GM21529 (cell line): ENCODE results near the gene CTDNEP1.
A peak's percentile ranks its signal among the peaks of the same experiment; 100 is the strongest.

Experiments used
- ATAC-seq: cut with Tn5 transposase; IDR thresholded peaks from one replicate; pipeline ENCODE4 v1.9.1; 2021; ENCODE audit not compliant: unreplicated experiment

CTDNEP1 gene

DNA sequence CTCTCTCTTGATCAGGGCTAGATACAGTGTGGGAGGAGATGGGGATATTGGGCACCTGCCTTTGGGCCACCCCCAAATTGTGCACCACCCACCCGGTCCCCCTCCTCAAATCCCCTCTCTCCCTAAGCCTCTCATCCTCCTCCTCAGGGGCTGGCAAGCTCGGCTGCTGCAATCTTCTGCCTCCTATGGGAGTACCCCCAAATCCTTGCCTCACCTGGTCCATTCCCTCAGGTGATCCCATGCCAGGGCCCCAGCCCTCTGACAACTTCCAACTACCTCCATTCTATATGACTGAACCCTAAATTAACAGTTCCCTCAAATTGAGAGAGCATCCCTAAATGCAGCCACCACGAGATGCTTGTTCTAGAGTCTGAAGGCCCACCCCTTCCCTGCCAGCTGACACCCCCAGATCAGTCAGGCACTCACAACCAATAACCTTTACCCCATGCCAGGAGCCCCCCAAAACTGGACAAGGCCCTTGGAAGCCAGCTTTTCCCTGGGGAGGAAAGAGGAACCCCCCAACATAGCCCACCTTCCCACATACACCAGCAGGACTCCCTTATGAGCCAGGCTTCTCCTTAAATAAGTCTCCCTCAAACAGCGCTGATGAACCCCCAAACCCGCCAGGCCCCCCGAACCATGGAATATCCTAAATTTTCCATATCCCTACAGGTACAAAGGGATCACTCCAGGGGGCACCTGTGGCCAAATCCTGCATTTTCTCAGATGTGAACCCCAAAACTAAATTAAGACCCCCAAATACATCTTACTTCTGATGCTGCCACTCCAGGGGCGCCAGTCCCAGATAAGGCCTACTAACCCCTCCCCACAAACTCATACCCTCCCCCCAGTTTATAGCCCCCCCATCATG lies 35.1 kb downstream of the CTDNEP1 start:
- ATAC-seq = no peak

DNA sequence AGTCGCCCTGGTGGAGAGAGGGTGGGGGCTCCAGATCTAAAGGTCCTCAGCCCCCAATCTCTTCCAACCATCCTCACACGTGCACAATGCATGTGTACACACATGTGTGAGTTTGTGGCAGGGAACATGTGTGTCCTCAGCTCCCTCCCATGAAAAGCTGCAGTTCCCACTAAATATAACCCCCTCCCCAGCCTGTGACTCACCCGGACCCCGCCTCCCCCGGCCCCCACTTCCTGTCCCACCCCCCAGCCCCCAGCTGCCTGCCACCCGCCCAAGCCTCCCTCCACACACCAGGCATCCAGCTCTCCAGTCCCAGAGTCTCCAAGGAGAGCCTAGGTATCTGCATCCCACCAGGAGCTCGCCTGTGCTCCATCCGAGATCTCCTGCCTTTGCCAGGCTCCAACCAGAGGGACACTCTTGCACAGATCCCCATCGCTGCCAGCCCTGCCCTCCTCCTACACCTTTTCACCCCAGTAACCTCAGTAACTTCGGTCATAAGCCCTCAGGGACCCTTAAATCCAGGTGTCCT lies 35.8 kb downstream of the CTDNEP1 start:
- no peak for ATAC-seq

DNA sequence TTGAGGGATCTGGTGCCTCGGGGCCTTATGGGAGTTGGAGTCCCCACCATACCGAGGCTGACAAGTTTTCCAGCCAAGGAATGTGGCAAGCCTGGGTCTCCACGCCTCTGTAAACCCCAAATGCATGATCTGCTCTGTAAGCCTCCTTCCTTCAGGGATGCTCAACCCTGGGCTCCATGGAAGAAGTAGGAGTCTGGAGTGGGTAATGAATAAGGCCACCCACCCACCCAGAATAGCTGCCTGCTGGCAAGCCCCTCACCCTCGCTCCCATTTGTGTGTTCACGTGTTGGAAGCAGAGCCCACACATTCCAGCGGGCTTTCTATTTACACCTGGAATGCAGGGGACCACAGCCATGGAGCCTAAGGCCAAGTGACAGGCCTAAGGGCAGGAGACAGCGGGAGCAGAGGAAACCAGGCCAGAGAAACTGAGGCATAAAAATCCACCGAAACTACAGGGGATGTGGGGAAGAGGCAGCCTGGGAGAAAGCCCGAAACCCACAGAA lies 36.3 kb downstream of the CTDNEP1 start:
- no peak for ATAC-seq

DNA sequence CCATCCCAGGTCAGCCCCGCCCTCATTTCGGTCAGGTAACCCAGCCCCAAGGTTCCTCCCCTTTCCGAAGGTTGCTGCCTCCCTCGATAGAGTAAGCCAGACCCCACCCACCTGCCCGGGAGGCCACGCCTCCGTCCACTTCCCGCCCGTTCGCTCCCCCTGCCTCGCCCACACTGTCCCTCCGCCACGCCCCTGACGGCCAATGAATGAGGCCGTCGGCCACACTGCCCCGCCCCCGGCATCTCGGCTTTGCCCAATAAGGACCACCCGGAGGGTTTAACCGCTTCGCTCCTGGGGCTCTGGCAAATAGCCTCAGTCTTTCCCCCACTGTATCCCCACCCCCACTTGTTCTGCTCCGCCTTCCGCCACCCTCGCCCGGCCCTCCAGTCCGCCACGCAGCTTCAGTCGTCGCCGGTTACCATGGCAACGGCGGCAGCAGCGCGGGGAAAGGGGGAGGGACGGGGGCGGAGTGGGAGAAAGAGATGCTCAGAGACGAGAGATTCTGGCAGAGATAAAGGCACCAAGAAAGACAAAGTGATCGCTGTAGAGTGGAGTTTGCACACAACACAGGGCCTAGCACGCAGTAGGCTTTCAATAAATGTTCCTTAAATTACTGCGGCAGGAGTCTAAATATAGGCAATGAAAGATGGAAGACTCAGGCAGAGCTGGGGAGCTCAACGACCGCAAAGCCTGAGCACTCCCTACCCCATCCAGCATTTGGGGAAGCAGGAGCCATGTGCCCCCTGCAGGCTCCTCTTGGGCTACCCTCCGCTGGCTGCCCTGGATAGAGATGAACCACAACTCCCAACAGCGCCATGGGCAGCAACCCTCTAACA lies 37.0 kb downstream of the CTDNEP1 start:
- ATAC-seq = peak; percentile 74

DNA sequence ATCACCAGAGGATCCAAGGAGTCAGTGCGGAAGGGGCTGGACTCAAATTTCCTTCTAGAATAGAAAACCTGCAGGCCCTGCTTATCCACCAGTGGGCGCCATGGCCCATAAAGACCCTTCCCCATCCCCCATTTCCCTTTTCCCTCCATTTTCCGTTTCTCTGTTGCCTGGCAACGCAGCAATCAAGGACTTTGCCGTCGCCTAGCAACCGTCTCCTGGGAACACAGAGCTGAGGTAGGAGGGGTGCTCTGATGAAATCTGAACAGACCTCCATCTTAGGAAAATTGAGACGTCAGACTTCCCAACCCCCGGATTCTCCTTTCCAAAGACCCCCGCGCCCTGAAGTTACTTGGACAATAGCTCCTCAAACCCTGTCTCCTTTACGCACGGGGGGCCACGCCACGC lies 37.6 kb downstream of the CTDNEP1 start:
- ATAC-seq = no peak

DNA sequence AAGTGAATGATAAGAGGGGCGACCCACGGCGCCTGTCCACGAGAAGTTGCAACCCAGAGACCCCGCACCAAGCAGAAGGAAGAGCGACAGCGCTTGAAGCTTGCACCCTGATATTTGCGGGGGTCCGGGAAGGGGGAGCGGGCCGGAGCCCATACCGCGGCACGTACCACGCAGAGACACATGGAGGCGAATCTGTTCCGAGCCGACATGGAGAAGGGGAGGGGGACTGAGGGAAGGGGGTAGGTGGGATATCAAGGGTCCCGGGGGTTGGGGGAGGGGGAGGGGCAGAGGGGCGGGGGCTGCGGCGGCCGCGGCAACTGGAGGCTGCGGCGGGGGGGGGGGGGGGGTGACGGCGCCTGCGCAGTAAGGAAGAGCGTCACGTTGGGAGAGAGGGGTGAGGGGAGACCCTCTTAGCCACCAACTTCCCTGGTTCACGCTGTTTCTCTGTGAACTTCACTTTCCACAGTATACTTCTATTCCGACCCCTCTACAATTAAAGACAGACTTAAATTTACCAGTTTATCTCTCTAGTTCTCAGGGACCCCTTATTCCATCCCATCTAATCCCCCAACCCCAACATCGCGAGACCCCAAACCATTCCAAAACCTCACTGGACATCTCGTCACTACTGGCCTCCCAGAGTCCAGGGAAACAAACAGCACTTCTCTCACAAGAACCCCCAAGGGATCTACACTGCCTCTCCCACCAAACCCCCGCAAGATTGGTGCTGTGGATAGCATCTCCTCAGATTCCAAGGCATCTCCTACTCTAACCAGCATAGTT lies 39.9 kb downstream of the CTDNEP1 start:
- no peak for ATAC-seq

DNA sequence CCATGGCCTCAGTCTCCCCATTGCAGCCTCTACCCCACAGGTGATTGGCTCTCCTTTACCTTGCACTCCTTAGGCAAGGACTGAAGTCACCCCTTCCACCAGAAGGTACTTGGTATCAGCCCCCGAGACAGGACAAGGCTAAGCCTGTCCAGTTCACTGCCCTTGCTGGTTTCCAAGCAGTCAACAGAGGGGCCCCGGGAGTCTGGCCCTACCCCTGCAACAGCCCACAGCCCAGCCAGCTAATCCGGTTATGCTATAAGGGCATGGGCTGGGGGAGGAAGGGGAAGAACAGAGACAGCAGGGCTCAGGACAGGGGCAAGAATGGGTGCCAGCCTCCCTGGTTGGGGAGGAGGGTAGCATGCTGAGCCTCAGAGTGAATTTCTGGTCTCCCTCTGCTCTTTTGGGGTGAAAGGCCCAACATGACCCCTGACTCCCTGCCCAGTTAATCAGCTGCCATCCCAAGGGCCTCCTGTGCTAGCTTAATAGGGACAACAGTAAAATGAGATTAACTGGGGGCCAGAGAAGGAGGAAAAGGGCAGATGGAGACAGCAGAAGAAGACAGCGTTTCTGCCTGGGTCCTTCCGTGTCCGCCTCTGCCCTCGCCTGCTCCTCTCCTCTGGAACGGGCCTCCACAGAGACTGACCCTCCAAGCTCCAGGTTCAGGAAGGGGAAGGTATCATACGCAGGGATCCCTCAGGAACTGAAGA lies 42.6 kb downstream of the CTDNEP1 start:
- no peak for ATAC-seq

DNA sequence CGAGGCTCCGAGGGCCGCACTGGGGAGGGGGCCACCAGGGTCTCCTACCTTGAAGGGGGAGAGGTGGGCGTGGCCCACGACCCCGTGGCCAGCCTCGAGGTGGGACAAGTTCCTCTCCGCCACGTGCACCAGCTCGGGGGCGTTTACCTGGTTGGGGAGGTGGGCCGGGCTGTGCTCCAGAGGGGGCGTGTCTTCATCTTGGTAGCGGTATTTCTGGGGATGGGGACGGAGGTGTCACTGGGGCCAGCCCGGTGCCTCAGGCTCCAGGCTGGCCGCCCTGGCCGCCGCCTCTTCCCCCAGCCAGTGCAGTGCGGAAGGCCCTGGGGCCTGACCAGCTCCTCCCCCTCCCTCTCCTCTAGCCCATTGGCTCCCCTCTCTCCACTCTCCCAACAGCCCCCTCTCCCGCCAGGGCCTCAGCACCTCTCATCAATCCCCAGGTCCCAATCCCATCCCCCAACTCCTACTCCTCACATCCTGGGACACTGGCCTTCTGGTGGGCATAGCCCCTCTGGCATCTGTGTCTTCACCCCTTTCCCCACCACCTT lies 43.4 kb downstream of the CTDNEP1 start:
- ATAC-seq = no peak

DNA sequence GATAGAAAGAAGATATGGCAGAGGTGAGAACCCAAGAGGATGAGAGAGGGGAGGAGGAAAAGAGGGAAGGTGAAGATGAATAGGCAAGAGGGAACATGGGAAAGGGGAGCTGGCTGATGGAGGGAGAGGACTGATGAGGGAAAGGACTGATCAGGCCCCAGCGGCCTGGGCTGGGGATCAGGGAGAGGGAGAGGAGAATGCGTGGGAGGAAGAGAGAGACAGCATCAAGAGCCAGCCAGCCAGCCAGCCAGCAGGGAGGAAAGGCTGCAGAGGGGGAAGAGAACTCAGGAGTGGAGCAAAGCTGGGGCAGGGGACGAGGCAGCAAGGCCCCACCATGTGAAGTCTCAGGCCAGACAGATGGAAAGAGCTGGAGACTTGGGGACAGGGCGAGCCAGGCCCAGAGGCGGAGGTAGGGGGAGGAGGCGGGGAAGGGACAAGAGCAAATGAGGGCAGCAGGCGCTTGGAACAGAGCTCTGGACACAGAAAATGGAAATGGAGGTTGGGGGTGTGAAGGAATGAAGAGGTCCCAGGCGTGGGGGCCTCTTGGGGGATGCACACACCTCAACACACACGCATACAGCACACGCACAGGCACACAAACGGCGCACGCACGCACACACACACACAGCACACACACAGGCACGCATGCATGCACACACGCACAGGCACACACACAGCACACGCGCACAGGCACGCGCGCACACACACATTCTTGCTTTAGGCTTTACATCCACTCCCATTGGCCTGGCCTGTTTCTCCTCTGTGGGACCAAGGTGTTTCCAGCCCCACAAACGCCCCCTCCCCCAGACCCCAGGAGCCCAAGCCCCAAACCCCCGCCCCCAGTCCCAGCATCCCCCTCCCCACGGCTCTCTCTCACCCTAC lies 44.2 kb downstream of the CTDNEP1 start:
- no peak for ATAC-seq

DNA sequence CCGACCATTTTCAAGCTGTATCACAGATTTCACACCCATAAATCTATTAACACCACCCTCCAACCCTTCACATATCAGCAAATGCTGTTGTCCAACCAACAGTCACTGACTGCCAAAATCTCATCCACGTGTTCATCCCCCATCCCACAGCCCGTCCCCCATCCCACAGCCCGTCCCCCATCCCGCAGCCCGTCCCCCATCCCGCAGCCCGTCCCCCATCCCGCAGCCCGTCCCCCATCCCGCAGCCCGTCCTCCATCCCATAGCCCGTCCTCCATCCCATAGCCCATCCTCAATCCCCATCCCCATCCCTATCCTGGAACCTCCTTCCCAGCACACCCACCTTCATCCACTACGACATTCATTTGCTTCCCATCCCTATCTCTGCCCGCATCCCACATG lies 46.0 kb downstream of the CTDNEP1 start:
- no peak for ATAC-seq

DNA sequence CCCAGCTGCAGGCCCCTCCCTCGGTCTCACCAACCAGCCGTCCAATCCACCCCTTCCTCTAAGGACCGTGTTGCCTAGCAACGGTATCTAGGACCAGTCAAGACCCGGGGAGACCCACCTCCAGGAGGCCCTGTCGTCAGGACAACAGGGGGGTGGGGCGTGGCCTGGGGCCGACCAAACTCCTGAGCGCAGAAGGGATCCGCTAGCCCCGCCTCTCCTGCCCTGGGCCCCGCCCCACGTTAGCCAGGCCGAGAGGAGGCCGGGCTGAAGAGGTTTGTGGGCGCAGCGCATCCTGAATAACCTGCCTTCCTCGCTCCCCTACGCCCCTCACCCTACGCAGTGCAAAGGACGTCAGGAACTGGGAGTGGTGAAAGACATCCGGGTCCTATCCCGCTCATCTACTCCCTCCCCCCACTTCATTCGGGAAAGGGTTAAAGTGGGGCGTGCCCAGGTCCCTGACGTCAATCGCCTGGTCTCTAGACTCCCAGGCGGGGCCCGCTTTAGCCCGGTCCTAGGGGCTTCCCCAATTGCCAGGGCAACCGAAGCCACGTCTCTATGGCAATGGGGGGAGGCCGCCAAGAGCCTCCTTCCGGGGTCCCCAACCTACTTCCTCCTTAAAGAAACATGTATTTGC lies 46.6 kb downstream of the CTDNEP1 start:
- ATAC-seq = peak; percentile 86

DNA sequence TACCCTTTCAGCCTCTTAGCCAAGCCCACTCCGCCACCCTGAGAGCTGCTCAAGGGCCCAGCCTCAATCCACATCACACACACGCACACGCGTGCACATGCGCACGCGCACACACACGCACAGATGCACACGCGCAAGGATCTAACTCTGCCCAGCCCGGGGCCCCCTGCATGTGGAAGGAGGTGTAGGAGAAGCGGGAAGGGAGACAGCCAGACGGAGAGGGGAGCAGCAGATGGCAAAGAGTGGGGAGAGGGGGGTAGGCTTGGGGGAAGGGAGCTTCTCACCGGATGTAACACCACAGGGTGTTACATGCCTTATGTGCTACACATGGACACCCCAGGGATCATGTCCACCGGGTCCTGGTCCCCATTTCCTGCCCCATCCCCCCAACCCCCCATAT lies 47.2 kb downstream of the CTDNEP1 start:
- no peak for ATAC-seq

DNA sequence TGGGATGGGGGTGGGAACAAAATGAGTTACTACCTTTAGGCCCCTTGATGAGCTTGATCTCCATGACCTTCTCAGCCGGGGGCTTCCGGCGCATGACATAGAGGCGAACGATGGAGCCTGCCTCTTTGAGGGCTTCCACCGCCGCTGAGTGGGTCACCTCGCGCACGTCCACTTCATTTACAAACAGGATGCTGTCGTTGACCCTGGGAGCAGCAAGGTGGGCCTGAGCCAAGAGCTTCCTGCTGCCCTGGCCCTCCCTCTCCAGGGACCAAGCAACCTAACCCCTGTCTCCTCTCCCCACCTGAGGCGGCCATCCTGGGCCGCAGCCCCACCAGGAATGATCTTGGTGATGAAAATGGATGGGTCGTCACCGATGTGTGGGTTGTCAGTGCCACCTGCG lies 48.1 kb downstream of the CTDNEP1 start:
- ATAC-seq = no peak

DNA sequence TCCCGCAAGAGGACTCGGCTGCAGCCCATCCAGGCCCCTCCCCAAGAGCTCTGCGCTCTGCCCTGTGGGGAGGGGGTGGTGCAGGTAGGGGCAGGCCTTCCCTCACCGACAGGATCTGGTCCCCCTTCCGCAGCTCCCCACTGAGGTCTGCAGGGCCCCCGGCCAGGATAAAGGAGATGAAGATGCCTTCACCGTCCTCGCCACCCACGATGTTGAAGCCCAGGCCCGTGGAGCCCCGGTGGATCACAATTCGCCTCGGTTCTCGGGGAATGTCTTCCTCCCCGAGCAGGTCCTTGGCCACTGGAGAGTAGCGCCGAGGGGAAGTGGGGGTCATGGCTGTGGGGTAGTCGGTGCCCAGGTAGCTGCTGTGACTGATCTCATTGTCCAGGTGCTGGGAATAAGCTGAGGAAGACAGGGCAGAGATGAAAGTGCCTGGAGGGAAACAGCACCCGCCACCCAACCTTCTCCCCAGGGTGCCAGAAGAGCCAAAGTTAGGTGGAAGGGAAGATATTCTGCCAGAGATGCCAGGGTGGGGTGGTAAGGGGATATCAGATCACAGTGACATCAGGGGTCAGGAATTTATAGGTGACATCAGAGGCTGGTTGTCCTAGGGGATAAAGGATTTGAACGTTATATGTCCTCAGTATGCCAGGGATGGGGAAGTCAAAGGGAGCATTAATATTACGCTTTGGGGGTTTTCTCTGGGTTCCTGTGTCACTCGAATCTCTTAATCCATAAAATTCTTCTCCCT lies 54.7 kb downstream of the CTDNEP1 start:
- ATAC-seq = no peak

DNA sequence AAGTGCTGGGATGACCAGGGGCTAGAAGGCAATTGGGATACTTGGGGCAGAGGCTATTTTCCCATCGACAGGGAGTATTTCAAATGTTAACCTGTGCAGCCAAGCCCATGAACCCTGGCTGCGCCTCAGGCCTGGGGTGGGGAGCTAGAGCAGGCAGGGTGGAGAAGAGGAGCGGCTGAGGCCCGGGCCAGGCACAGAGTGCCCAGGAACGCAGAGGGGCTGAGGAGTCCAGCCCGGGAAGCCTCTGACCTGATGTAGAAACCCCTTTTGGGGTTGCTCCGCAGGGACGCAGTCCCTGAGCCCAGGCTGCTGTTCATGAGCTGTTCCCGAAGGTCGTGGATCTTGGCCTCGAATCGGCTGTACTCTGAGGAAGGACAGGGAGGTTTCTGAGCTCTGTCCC lies 55.6 kb downstream of the CTDNEP1 start:
- ATAC-seq = no peak
